Lung (tissue), 12 donors: ENCODE data around the gene RCOR2. TPM values are rescaled to one million over a fixed set of nuclear protein-coding genes. Genes with fewer than 3 reads are reported as not detected.
A peak's percentile ranks its signal among the peaks of the same experiment; 100 is the strongest.

Experiments used
- ATAC-seq: fragments of 200-7000 bp; cut with Tn5 transposase; one replicate; pipeline ENCODE4 v1.9.1; 2020; ENCODE audit warnings: moderate number of reproducible peaks; ENCODE audit not compliant: insufficient read depth, low FRiP score
- DNase-seq, 3 donors: peaks; one replicate each; pipeline ENCODE4 v3.0.0-alpha.2; 2013 to 2017
- H3K27ac ChIP-seq, 2 donors: one replicate each; pipeline ENCODE4 v1.5.1; 2013; ENCODE audit warnings: mild to moderate bottlenecking in 2 of 2, moderate library complexity in 2 of 2, control low read depth in 1 of 2, inconsistent platforms in 1 of 2, low read depth in 1 of 2, low read length in 1 of 2
- H3K27me3 ChIP-seq, 3 donors: one replicate each; pipeline ENCODE4 v1.5.1; 2013; ENCODE audit warnings: low read length in 2 of 3; ENCODE audit not compliant: control insufficient read depth in 3 of 3, insufficient read depth in 3 of 3
- H3K36me3 ChIP-seq, 4 donors: one replicate each; pipeline ENCODE4 v1.5.1; 2013; ENCODE audit warnings: low read length in 4 of 4, mild to moderate bottlenecking in 1 of 4, moderate library complexity in 1 of 4; ENCODE audit not compliant: control insufficient read depth in 4 of 4, insufficient read depth in 4 of 4
- H3K4me1 ChIP-seq, 5 donors: one replicate each; pipeline ENCODE4 v1.5.1; 2013; ENCODE audit warnings: low read length in 5 of 5, mild to moderate bottlenecking in 2 of 5, moderate library complexity in 1 of 5; ENCODE audit not compliant: control insufficient read depth in 5 of 5, insufficient read depth in 5 of 5
- H3K4me3 ChIP-seq: one replicate; pipeline ENCODE4 v1.5.1; 2013; ENCODE audit warnings: mild to moderate bottlenecking, control low read depth, moderate library complexity
- H3K9ac ChIP-seq, 2 donors: one replicate each; pipeline ENCODE4 v1.5.1; 2013; ENCODE audit warnings: low read length in 2 of 2, control low read depth in 1 of 2; ENCODE audit not compliant: insufficient read depth in 1 of 2
- H3K9me3 ChIP-seq, 4 donors: one replicate each; pipeline ENCODE4 v1.5.1; 2013; ENCODE audit warnings: low read length in 3 of 4, mild to moderate bottlenecking in 1 of 4, moderate library complexity in 1 of 4; ENCODE audit not compliant: control insufficient read depth in 4 of 4, insufficient read depth in 3 of 4
- CTCF ChIP-seq: IDR thresholded peaks from 2 replicates; pipeline ENCODE4 v1.5.1; 2012; ENCODE audit warnings: mild to moderate bottlenecking; ENCODE audit errors: control extremely low read depth, extremely low read depth
- WGBS, 2 donors: extraction: QIAGEN DNeasy Blood & Tissue Kit; methylation state at CpG; one replicate each; pipeline ENCODE4 v1.1.7; 2013; 5-methylcytosine and 5-hydroxymethylcytosine counted together
- polyA plus RNA-seq, 2 donors: library from polyadenylated mRNA; stranded (reverse); fragments of 200-250 nt; gene quantifications; one replicate each; pipeline ENCODE4 v1.2.1, GENCODE V29; 2013
- total RNA-seq, 2 donors: library from RNA; depleted of rRNA in 1 of 2; stranded (reverse); fragments of >200 nt in 1 of 2; gene quantifications; one replicate each; pipeline ENCODE4 v1.2.1, GENCODE V29; 2014 to 2021
- donor health status: control.
- donor health status: control.
- donor health status: Bipolar disorder and iron deficiency.
- donor health status: healthy.
- donor health status: DM: yes; HTN: yes; CAD: no.

The RCOR2 gene
- total and polyA plus RNA-seq, 4 donors, result 0.16 to 1.6 (median 0.87) TPM

- Histone ChIP-seq H3K9ac (no peak overlapping the region), H3K4me3 (no peak overlapping the region), H3K27ac (peak overlapping the region in 1 of 2 donors; percentile 40), H3K9me3 (no peaks in the 10 kb centered on the region), H3K4me1 (peaks cover 2 to 30% (median 6%) of the 10 kb centered on the region in 5 donors), H3K27me3 (no peaks in the 10 kb centered on the region), H3K36me3 (peaks cover 0 to 3% (median 1%) of the 10 kb centered on the region in 4 donors)
- TF ChIP-seq CTCF, result no peak
- no peak for ATAC-seq
- no peak for DNase-seq
- 85 to 95% methylated on average over 6 of the region's 6 CpGs for WGBS, 2 donors
Observed at GRCh38 chr11:63883791-63884190, 33.2 kb downstream of the RCOR2 start.

- DNase-seq (no peak), ATAC-seq (peak; percentile 47)
- no peaks in the 10 kb centered on the region for H3K27me3 ChIP-seq
- H3K36me3 ChIP-seq, result peaks cover 0 to 4% (median 1%) of the 10 kb centered on the region in 4 donors
- TF ChIP-seq CTCF, result no peak
- no peak overlapping the region for H3K4me3 ChIP-seq
- no peaks in the 10 kb centered on the region for H3K9me3 ChIP-seq
- H3K4me1 ChIP-seq, result peaks cover 0 to 24% (median 6%) of the 10 kb centered on the region in 5 donors
- WGBS, 2 donors, result 45 to 70% methylated on average over 7 of the region's 7 CpGs
- H3K27ac ChIP-seq, result no peak overlapping the region
- no peak overlapping the region for H3K9ac ChIP-seq
Observed at GRCh38 chr11:63882555-63883242, 34.3 kb downstream of the RCOR2 start.

- DNase-seq, result no peak
- ATAC-seq, result no peak
- Histone ChIP-seq H3K9me3 (no peaks in the 10 kb centered on the region), H3K4me1 (peaks cover 0 to 22% (median 6%) of the 10 kb centered on the region in 5 donors), H3K27me3 (no peaks in the 10 kb centered on the region), H3K27ac (no peak overlapping the region), H3K9ac (no peak overlapping the region), H3K4me3 (no peak overlapping the region), H3K36me3 (peaks cover 0 to 7% (median 1%) of the 10 kb centered on the region in 4 donors)
- no peak for TF ChIP-seq CTCF
- WGBS, 2 donors, result 55 to 64% methylated on average over 3 of the region's 3 CpGs
Observed at GRCh38 chr11:63880403-63880790, 36.6 kb downstream of the RCOR2 start.
